Hypothalamus (tissue), 51 donors: ENCODE data around the gene ZNF486.
"Not testable (repeated sequence)": the region's sequence is repeated elsewhere in the genome, so short reads cannot be mapped to it uniquely, and the experiment has no call there.

Experiments
- DNase-seq, 51 donors: peaks; one replicate each; lab custom pipeline; 2025; lab: John Stamatoyannopoulos, UW

Gene ZNF486

GRCh38 chr19:20167020-20167644 is at the start of gene ZNF486:
Gene ZNF486, plus strand, starts transcription at chr19:20167214. Its CDS starts 117 bp downstream, at chr19:20167331.
- peak; percentile 29 to 97 (median 88) for DNase-seq

GRCh38 chr19:20118064-20118839 is 48.8 kb upstream of the ZNF486 start:
- not testable (repeated sequence) for DNase-seq

- no peak for DNase-seq
These were observed 42.1 kb upstream of the ZNF486 start for GRCh38 chr19:20124879-20125278.

- not testable (repeated sequence) for DNase-seq
These were observed 34.1 kb upstream of the ZNF486 start for GRCh38 chr19:20132933-20133332.

GRCh38 chr19:20137714-20138113 is 29.3 kb upstream of the ZNF486 start:
- not testable (repeated sequence) for DNase-seq

- DNase-seq = no peak
These were observed 15.3 kb upstream of the ZNF486 start for GRCh38 chr19:20151617-20152145.

GRCh38 chr19:20152506-20152905 is 14.5 kb upstream of the ZNF486 start:
- DNase-seq = not testable (repeated sequence)

GRCh38 chr19:20153281-20153680 is 13.7 kb upstream of the ZNF486 start:
- no peak for DNase-seq

GRCh38 chr19:20154636-20155035 is 12.4 kb upstream of the ZNF486 start:
- DNase-seq = no peak

GRCh38 chr19:20162821-20163220 is 4.2 kb upstream of the ZNF486 start:
- DNase-seq = no peak

- no peak for DNase-seq
These were observed 2.6 kb upstream of the ZNF486 start for GRCh38 chr19:20164456-20164855.

GRCh38 chr19:20165971-20166592 is 932 bp upstream of the ZNF486 start:
- no peak for DNase-seq

- DNase-seq = no peak
These were observed 673 bp downstream of the ZNF486 start for GRCh38 chr19:20167651-20168122.

GRCh38 chr19:20171285-20171684 is 4.3 kb downstream of the ZNF486 start:
- DNase-seq = no peak

- not testable (repeated sequence) for DNase-seq
These were observed 8.8 kb downstream of the ZNF486 start for GRCh38 chr19:20175848-20176247.

GRCh38 chr19:20179956-20180355 is 12.9 kb downstream of the ZNF486 start:
- DNase-seq = not testable (repeated sequence)

GRCh38 chr19:20182222-20182785 is 15.3 kb downstream of the ZNF486 start:
- no peak for DNase-seq

GRCh38 chr19:20186174-20186573 is 19.2 kb downstream of the ZNF486 start:
- no peak for DNase-seq

- no peak for DNase-seq
These were observed 30.7 kb downstream of the ZNF486 start for GRCh38 chr19:20197747-20198146.

- no peak for DNase-seq
These were observed 42.0 kb downstream of the ZNF486 start for GRCh38 chr19:20209051-20209450.

- not testable (repeated sequence) for DNase-seq
These were observed 47.4 kb downstream of the ZNF486 start for GRCh38 chr19:20214366-20214765.
